CD14-positive monocyte (primary cell): ENCODE data around the gene WDFY4. TPM values are rescaled to one million over a fixed set of nuclear protein-coding genes. Genes with fewer than 3 reads are reported as not detected.

ENCODE experiments used
- DNase-seq, 3 donors: peaks; one replicate each; pipeline ENCODE4 v3.0.0-alpha.2; 2011 to 2022
- H2AFZ ChIP-seq: 2 replicates; pipeline ENCODE4 v1.6.0; 2012; ENCODE audit warnings: mild to moderate bottlenecking, low read depth, low read length, inconsistent platforms; ENCODE audit not compliant: insufficient read depth, poor library complexity, severe bottlenecking
- H3K27ac ChIP-seq, 2 donors: 1 replicate in 1 of 2; 2 replicates in 1 of 2; pipeline ENCODE4 v1.5.1; 2012 to 2013; ENCODE audit warnings: low read length in 2 of 2, control low read depth in 1 of 2, inconsistent platforms in 1 of 2, low read depth in 1 of 2, mild to moderate bottlenecking in 1 of 2
- H3K27me3 ChIP-seq, 2 donors: one replicate each; pipeline versions ENCODE4 v1.6.0 to v1.6.1; 2011 to 2013; ENCODE audit warnings: low read length in 2 of 2; ENCODE audit not compliant: control insufficient read depth in 2 of 2, insufficient read depth in 2 of 2
- H3K36me3 ChIP-seq, 2 donors: replicated peaks in 1 of 2; 1 replicate in 1 of 2; 2 replicates in 1 of 2; pipeline versions ENCODE4 v1.5.1 to v1.6.1; 2012 to 2013; ENCODE audit warnings: low read length in 2 of 2, control low read depth in 1 of 2, inconsistent platforms in 1 of 2, mild to moderate bottlenecking in 1 of 2; ENCODE audit not compliant: insufficient read depth in 2 of 2, control insufficient read depth in 1 of 2
- H3K4me1 ChIP-seq, 2 donors: 1 replicate in 1 of 2; 2 replicates in 1 of 2; pipeline versions ENCODE4 v1.5.1 to v1.6.1; 2012 to 2013; ENCODE audit warnings: low read length in 2 of 2, control low read depth in 1 of 2, inconsistent platforms in 1 of 2, mild to moderate bottlenecking in 1 of 2, moderate library complexity in 1 of 2; ENCODE audit not compliant: insufficient read depth in 2 of 2, control insufficient read depth in 1 of 2
- H3K4me2 ChIP-seq: replicated peaks from 2 replicates; pipeline ENCODE3; 2012; ENCODE audit warnings: low read length, moderate library complexity, mild to moderate bottlenecking; ENCODE audit not compliant: poor library complexity, severe bottlenecking; ENCODE audit errors: extremely low read depth
- H3K4me3 ChIP-seq, 3 experiments: fragments of 200-600 bp in 1 of 3; sonication (generic) in 1 of 3; replicated peaks in 1 of 3; 1 replicate in 2 of 3; 2 replicates in 1 of 3; pipeline ENCODE4 v1.5.1; 2011 to 2013; ENCODE audit warnings: low read length in 3 of 3, mild to moderate bottlenecking in 3 of 3, control low read depth in 2 of 3, low read depth in 2 of 3, inconsistent platforms in 1 of 3, moderate library complexity in 1 of 3
- H3K79me2 ChIP-seq: 2 replicates; pipeline ENCODE4 v1.6.0; 2012; ENCODE audit warnings: mild to moderate bottlenecking, control low read depth, inconsistent platforms, low read length, moderate library complexity; ENCODE audit not compliant: insufficient read depth
- H3K9ac ChIP-seq: 2 replicates; pipeline ENCODE4 v1.6.0; 2017; ENCODE audit warnings: low read length, mild to moderate bottlenecking; ENCODE audit not compliant: insufficient read depth, poor library complexity, severe bottlenecking
- H3K9me3 ChIP-seq, 2 donors: replicated peaks in 1 of 2; 1 replicate in 1 of 2; 2 replicates in 1 of 2; pipeline versions ENCODE4 v1.5.1 to v1.6.1; 2012 to 2013; ENCODE audit warnings: low read length in 2 of 2, control low read depth in 1 of 2; ENCODE audit not compliant: control insufficient read depth in 1 of 2, insufficient read depth in 1 of 2
- H4K20me1 ChIP-seq: 2 replicates; pipeline ENCODE4 v1.6.0; 2012; ENCODE audit warnings: mild to moderate bottlenecking, low read length, control low read depth, moderate library complexity; ENCODE audit not compliant: insufficient read depth
- H3K27ac Mint-ChIP-seq, 7 donors: one replicate each; pipeline ENCODE4 v1.8.0; 2020; ENCODE audit warnings: mild to moderate bottlenecking in 7 of 7, mixed read lengths in 7 of 7, moderate library complexity in 6 of 7, inconsistent platforms in 2 of 7
- H3K27me3 Mint-ChIP-seq, 3 donors: one replicate each; pipeline ENCODE4 v1.8.0; 2021 to 2022; ENCODE audit warnings: low read depth in 3 of 3, mild to moderate bottlenecking in 3 of 3, mixed read lengths in 3 of 3, moderate library complexity in 3 of 3, inconsistent platforms in 1 of 3
- H3K36me3 Mint-ChIP-seq, 2 donors: one replicate each; pipeline ENCODE4 v1.8.0; 2020; ENCODE audit warnings: mixed read lengths in 2 of 2, inconsistent platforms in 1 of 2, mild to moderate bottlenecking in 1 of 2
- H3K4me1 Mint-ChIP-seq: one replicate; pipeline ENCODE4 v1.8.0; 2020; ENCODE audit warnings: mild to moderate bottlenecking, mixed read lengths
- H3K4me3 Mint-ChIP-seq, 2 donors: one replicate each; pipeline ENCODE4 v1.8.0; 2020; ENCODE audit warnings: mild to moderate bottlenecking in 2 of 2, mixed read lengths in 2 of 2, moderate library complexity in 1 of 2
- H3K9me3 Mint-ChIP-seq, 7 donors: one replicate each; pipeline ENCODE4 v1.8.0; 2020 to 2022; ENCODE audit warnings: mixed read lengths in 7 of 7, mild to moderate bottlenecking in 6 of 7, moderate library complexity in 6 of 7, inconsistent platforms in 2 of 7
- WGBS: methylation state at CpG from one replicate; pipeline ENCODE4 v1.1.5; 2013; ENCODE audit warnings: missing lambda C conversion rate; ENCODE audit not compliant: insufficient coverage; 5-methylcytosine and 5-hydroxymethylcytosine counted together
- intact Hi-C, 2 donors: fragments of 100-400 bp; cut with micrococcal nuclease; formaldehyde crosslinking; loops; one replicate each; pipeline versions ENCODE4 v1.15.0 to v1.15.1; 2023
- polyA plus RNA-seq, 3 donors: library from polyadenylated mRNA; depleted of rRNA in 1 of 3; unstranded in 2 of 3; stranded (reverse) in 1 of 3; fragments of 300-500 nt in 2 of 3; fragments of >200 nt in 1 of 3; fragmentation: Illumina TruSeq in 2 of 3; gene quantifications; 1 replicate in 2 of 3; 2 replicates in 1 of 3; pipeline ENCODE4 v1.2.3, GENCODE V29; 2012 to 2021
- TF ChIP-seq, protein P1 (sequence below): fragments of 200-600 bp; IDR thresholded peaks from one replicate; pipeline ENCODE4 v1.8.0; 2022; ENCODE audit warnings: antibody characterized with exemption, mild to moderate bottlenecking

WDFY4 gene
- polyA plus RNA-seq, 3 donors = 7.5 to 36.1 (median 9.8) TPM

DNA sequence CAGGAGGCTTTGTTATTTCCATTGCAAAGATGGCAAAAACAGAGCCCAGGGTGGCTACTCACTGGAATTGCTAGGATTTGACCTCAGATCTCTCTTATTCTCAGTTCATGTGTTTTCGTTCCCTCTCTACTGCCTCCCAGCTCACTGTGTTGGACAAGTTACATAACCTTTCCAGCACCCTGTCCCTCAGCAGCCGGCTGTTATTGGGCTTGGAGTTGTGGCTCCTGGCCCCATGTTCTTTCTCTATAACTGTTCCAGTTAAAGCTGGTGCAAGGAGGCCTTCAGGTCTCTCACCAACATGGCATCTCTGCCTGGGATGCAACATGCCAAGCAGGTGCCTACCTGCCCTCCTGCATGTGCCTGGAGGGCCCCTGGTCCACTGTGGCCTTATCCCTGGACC is 198.2 kb downstream of the WDFY4 start:
- H3K27ac Mint-ChIP-seq = no peak overlapping the region
- peaks cover 6% of the 10 kb centered on the region for H3K4me1 Mint-ChIP-seq
- intact Hi-C loops = no loop called here
- Histone ChIP-seq H3K27me3 (no peaks in the 10 kb centered on the region), H3K4me3 (no peak overlapping the region), H3K4me1 (no peaks in the 10 kb centered on the region), H3K9me3 (no peaks in the 10 kb centered on the region), H3K9ac (no peak overlapping the region), H3K27ac (no peak overlapping the region), H3K4me2 (no peak overlapping the region), H2AFZ (no peak overlapping the region), H3K36me3 (peaks cover 31 to 82% of the 10 kb centered on the region in 2 donors), H4K20me1 (no peaks in the 10 kb centered on the region), H3K79me2 (no peaks in the 10 kb centered on the region)
- DNase-seq = no peak
- H3K4me3 Mint-ChIP-seq = no peak overlapping the region
- TF ChIP-seq, protein P1, sequence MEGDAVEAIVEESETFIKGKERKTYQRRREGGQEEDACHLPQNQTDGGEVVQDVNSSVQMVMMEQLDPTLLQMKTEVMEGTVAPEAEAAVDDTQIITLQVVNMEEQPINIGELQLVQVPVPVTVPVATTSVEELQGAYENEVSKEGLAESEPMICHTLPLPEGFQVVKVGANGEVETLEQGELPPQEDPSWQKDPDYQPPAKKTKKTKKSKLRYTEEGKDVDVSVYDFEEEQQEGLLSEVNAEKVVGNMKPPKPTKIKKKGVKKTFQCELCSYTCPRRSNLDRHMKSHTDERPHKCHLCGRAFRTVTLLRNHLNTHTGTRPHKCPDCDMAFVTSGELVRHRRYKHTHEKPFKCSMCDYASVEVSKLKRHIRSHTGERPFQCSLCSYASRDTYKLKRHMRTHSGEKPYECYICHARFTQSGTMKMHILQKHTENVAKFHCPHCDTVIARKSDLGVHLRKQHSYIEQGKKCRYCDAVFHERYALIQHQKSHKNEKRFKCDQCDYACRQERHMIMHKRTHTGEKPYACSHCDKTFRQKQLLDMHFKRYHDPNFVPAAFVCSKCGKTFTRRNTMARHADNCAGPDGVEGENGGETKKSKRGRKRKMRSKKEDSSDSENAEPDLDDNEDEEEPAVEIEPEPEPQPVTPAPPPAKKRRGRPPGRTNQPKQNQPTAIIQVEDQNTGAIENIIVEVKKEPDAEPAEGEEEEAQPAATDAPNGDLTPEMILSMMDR = no peak
- H3K9me3 Mint-ChIP-seq = peaks cover 0 to 3% (median 0%) of the 10 kb centered on the region in 7 donors
- no CpG with 5 or more reads among the region's 2 CpGs for WGBS
- peaks cover 48 to 76% of the 10 kb centered on the region in 2 donors for H3K36me3 Mint-ChIP-seq
- H3K27me3 Mint-ChIP-seq = peaks cover 0 to 3% (median 1%) of the 10 kb centered on the region in 3 donors

DNA sequence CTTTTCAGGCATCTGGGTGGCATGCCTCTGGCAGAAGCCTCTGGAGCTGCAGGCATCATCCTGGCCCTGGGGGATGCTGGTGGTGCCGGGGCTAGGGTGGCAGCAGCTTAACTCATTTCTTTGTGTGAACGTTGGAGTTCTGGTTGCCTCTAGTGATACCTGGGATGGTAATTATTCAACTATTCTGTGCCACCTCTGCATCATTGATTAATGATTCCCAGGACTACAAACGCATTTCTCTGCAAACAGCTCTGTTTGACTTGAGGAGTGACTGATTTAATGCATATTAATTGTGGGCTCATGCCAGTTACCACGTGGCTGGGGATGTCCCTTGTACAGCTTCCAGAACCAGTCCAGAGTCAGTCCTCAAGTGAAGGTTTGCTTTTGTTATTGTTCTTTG is 199.0 kb downstream of the WDFY4 start:
- H3K27me3 ChIP-seq = no peaks in the 10 kb centered on the region
- no peaks in the 10 kb centered on the region for H3K4me1 ChIP-seq
- intact Hi-C loops = no loop called here
- no peak overlapping the region for H3K4me2 ChIP-seq
- H3K4me3 Mint-ChIP-seq = no peak overlapping the region
- no peak overlapping the region for H3K27ac ChIP-seq
- peaks cover 46 to 74% of the 10 kb centered on the region in 2 donors for H3K36me3 Mint-ChIP-seq
- H3K27me3 Mint-ChIP-seq = peaks cover 0 to 1% (median 0%) of the 10 kb centered on the region in 3 donors
- H3K79me2 ChIP-seq = no peaks in the 10 kb centered on the region
- H4K20me1 ChIP-seq = no peaks in the 10 kb centered on the region
- H3K36me3 ChIP-seq = peaks cover 23 to 82% of the 10 kb centered on the region in 2 donors
- no CpG with 5 or more reads among the region's 4 CpGs for WGBS
- no peak overlapping the region for H3K4me3 ChIP-seq
- no peak for DNase-seq
- H3K9ac ChIP-seq = no peak overlapping the region
- no peak overlapping the region for H3K27ac Mint-ChIP-seq
- TF ChIP-seq, protein P1 = no peak
- H3K9me3 Mint-ChIP-seq = peaks cover 0 to 3% (median 0%) of the 10 kb centered on the region in 7 donors
- H2AFZ ChIP-seq = no peak overlapping the region
- peaks cover 6% of the 10 kb centered on the region for H3K4me1 Mint-ChIP-seq
- H3K9me3 ChIP-seq = no peaks in the 10 kb centered on the region
